Measurements from ENCODE around the gene GUCY2C. TPM values are rescaled to one million over a fixed set of nuclear protein-coding genes. Genes with fewer than 3 reads are reported as not detected.
A peak's percentile ranks its signal among the peaks of the same experiment; 100 is the strongest.

Gene GUCY2C
- total RNA-seq, 1 experiment from 2014 or later, result not detected

GRCh38 chr12:14681625-14682024, 14.8 kb downstream of the GUCY2C start:
- no peak for DNase-seq (ENCODE audit: low read depth)

- DNase-seq (ENCODE audit: low read depth), result no peak
Measured at GRCh38 chr12:14681190-14681589, 15.2 kb downstream of the GUCY2C start.

DNA sequence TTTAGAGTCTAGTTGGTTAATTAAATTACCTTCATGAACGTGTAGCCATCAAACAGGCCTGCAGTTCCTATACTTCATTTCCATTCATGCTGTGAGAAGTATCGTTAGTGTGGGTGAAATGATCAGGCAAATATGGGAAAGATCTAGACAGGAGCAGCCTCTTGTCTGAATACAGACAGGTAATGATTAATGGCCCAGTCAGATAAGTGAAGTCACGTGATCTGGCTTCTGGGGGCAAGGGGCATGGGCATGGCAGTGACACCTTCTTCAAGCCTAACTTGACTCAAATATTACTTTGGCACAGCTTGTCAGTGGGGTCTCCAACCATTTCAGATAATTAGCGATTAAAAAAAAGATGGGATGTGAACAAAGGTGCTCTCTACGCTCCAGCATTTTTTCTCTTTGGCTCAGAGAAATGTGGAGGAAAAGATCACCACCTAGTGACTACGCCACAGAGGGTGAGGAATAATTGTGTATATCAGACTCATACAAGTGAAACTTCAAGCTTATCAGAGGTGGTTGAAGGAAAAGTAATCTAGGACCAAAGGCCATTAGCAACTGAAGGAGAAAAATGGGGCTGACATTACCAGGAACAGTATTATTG, 17.8 kb downstream of the GUCY2C start:
- DNase-seq (ENCODE audit: low read depth), result no peak

- no peak for DNase-seq (ENCODE audit: low read depth)
Measured at GRCh38 chr12:14668591-14668990, 27.8 kb downstream of the GUCY2C start.

GRCh38 chr12:14665354-14666348, 30.7 kb downstream of the GUCY2C start:
- DNase-seq (ENCODE audit: low read depth), result no peak

GRCh38 chr12:14664434-14665023, 31.9 kb downstream of the GUCY2C start:
- peak; percentile 25 for DNase-seq (ENCODE audit: low read depth)

DNA sequence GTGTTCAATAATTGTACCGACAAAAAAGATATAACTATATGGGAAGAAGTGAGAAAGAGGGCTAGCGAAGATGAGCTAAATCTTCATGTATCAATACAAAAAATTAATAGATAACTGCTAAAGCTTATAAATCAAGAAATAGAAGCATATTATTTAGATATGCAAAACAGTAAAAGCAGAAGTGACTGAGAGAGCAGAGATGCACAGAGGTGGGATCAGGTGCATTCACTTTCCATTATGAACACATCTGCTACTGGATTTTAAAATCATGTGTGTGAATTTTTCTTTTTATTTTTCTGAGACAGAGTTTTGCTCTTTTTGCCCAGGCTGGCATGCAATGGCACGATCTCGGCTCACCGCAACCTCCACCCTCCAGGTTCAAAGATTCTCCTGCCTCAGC, 33.4 kb downstream of the GUCY2C start:
- no peak for DNase-seq (ENCODE audit: low read depth)

DNA sequence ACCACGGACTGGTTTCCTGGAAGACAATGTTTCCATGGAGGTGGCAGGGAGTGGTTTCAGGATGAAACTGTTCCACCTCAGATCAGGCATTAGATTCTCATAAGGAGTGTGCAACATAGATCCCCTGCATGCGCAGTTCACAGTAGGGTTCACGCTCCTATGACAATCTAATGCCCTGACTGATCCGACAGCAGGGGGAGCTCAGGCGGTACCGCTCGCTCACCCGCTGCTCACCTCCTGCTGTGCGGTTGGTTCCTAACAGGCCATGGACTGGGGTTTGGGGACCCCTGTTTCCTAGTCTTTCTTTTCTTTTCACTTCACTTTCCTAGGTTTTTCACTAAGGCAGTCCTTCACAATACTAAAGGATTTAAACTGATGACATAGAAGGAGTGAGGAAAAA, 39.6 kb downstream of the GUCY2C start:
- no peak for DNase-seq (ENCODE audit: low read depth)

GRCh38 chr12:14655284-14655683, 41.1 kb downstream of the GUCY2C start:
- no peak for DNase-seq (ENCODE audit: low read depth)

GRCh38 chr12:14654842-14655241, 41.6 kb downstream of the GUCY2C start:
- DNase-seq (ENCODE audit: low read depth), result no peak

DNA sequence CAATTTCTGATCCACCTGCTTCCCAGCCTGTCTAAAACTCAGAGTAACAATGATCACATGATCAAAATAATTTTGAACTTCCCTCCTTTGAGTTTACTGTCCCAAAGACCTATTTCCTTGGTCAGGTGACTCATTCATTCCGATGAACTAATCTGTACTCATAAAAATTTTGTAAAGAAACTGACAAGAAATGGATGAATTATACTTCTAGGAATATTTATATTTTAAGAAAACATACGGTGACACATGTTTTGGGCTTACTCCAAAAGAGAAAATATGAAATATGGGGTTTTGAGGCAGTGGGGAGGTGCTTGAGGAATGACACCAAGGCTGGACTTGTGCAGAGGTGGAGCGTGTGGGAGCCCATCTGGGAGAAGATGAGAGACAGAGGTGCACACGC, 42.0 kb downstream of the GUCY2C start:
- DNase-seq (ENCODE audit: low read depth), result no peak

DNA sequence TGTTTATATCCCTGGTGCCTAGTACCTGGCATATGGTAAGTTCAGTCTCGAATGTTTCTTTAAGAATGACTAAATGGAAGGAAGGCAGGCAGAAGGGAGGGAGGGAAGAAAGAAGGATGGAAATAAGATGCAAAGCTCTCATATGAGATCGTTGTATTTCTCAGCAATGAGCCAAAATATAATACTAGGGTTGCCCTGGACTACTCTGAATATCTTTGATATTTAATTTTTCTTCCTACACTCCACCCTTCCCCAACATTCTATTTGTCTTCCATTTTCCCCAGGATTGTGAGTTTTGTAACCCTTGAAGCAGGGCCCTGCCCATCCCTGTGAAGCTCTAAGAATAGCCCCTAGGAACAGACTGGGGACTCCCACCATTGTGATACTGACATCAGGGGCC, 43.9 kb downstream of the GUCY2C start:
- DNase-seq (ENCODE audit: low read depth), result no peak

GRCh38 chr12:14651371-14651770, 45.0 kb downstream of the GUCY2C start:
- no peak for DNase-seq (ENCODE audit: low read depth)

DNA sequence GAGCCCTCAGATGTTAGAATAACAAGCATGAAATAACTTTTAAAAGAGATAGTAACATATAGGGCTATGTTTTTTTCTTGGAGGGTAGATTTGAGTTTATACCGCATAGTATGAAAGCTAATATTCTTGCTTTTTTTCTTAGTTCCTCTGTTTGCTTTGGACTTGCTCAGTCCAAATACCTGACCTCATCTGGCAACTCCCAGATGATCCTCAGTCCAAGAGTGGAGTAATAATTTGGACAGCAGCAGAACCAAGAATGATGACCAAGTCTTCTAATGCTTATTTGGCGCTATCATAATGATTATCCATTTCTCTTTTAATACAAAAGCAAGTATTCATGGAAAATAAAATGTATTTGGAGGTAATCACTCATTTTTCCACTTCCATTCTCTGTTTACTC, 45.6 kb downstream of the GUCY2C start:
- no peak for DNase-seq (ENCODE audit: low read depth)

GRCh38 chr12:14647028-14647750, 49.2 kb downstream of the GUCY2C start:
- DNase-seq (ENCODE audit: low read depth), result no peak

DNA sequence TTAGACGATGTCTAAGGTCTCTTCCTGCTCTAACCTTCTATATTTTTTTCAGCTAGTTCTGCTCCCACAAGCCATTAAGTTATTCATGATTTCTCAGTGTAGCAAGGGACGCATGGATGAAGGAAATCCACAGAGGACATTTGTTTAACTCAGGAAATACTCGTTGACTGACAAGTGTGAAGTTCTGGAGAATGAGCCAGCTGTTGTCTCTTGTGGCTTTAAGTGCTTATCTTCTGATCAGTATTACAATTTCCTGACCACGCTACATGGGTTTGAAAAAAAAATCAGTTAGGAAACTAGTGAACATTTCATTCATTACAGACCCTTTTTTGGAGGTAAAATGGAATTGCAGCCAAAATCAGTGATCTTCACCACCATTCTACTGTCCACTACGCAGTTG, 53.1 kb downstream of the GUCY2C start:
- peak; percentile 13 for DNase-seq (ENCODE audit: low read depth)

DNA sequence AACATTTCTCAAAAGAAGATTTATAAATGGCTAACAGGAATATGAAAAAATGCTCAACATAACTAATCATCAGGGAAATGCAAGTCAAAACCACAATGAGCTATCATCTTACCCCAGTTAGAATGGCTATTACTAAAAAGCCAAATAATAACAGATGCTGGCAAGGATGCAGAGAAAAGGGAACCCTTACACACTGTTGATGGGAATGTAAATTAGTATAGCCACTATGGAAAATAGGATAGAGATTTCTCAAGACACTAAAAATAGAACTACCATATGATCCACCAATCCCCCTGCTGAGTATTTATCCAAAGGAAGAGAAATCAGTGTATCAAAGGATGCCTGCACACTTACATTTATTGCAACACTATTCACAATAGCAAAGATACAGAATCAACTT, 58.3 kb downstream of the GUCY2C start:
- no peak for DNase-seq (ENCODE audit: low read depth)

GRCh38 chr12:14635776-14636175, 60.6 kb downstream of the GUCY2C start:
- DNase-seq (ENCODE audit: low read depth), result no peak

DNA sequence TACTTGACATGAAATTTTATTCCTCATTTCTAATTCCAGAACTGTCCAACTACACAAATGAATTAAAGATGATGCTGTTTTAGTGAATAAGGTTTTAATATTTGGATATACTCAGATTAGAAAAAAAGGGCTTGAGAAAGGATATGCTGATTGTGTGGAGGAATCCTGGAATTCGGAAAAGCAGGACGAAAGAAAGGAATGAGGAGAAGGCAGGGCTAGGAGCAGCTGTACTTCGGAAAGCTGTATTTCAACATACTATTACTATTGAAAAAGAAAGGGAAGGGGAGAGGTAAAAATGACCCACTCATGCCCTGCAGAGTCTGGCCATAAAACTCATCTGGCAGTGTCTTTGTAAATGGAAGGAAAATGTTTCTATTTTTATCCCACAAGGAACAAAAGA, 65.6 kb downstream of the GUCY2C start:
- no peak for DNase-seq (ENCODE audit: low read depth)

DNA sequence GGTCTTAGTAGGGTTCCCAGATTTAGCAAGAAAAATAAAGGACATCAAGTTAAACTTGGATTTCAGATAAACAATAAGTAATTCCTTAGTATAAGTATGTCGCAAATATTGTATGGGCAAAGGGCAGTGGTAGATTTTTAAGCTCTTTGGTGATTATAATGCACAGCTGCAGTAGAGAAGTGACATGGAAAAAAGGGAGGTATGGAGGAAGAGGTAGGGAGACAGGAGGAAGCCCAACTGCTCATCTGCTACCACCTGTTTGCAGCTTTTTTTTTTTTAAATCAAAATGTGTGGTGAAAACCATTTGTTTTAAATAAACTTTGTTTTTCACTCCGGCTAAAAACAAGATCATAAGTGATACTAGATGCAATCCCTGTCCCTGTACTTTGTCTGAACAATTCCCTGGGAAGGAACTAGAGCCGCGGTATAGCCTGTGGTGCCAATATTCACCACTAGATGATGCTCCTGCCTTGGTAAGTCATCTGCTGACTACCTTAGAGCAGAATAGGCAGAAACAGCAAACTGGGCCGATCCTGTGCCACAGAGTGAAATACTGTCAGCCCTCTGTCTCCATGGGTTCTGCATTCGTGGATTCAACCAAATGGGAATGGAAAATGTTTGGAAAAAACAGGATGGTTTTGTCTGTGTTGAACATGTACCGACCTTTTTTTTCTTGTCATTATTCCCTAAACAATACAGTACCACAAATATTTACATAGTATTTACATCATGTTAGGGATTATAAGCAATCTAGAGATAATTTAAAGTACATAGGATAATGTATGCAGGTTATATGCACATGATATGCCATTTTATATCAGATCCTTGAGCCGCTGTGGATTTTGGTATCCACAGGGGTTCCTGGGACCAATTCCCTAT, 66.3 kb downstream of the GUCY2C start:
- DNase-seq (ENCODE audit: low read depth), result peak; percentile 66

DNA sequence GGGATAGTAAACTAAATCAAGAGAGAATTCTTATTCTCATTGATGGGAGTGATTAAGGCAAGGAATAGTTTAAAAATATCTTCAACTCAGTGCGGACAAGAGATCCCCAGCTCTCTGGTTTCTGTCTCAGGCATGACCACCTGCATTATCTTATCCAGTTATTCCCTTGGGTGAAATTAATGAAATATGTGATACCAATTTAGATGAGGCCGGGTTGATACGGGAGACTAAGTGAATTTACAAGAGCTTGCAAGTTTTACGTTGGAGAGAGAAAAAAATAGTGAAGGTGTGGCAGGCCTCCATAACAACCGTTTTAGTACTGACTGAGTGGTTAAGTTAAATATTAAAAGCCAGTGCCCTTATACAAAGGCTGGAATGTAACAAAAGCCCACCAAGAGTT, 67.6 kb downstream of the GUCY2C start:
- no peak for DNase-seq (ENCODE audit: low read depth)

Data from Daoy (cell line).